Astrocyte of the spinal cord (primary cell): ENCODE measurements around the gene TRPM1.

Experiments used
- DNase-seq: peaks from one replicate; pipeline ENCODE4 v3.0.0; 2011; ENCODE audit warnings: low read depth, low spot score
- H3K4me3 ChIP-seq: 2 replicates; pipeline ENCODE4 v1.5.1; 2011; ENCODE audit warnings: low read depth, mild to moderate bottlenecking, low read length, moderate library complexity
- CTCF ChIP-seq: IDR thresholded peaks from 2 replicates; pipeline ENCODE4 v1.5.1; 2012; ENCODE audit warnings: low read depth, mild to moderate bottlenecking, low read length, inconsistent platforms
- in situ Hi-C: cut with HindIII; loops from 2 replicates; pipeline ENCODE4 v1.10.0; 2017; ENCODE audit warnings: low sequenced_read_pairs

Gene TRPM1

GRCh38 chr15:31104003-31104402, 2.5 kb upstream of the TRPM1 start:
- no peak overlapping the region for H3K4me3 ChIP-seq
- no peak for TF ChIP-seq CTCF
- no peak for DNase-seq
- in situ Hi-C loops = no loop called here

GRCh38 chr15:31102374-31103342, 1.1 kb upstream of the TRPM1 start:
- in situ Hi-C loops = no loop called here
- H3K4me3 ChIP-seq = no peak overlapping the region
- DNase-seq = no peak
- no peak for TF ChIP-seq CTCF

- no peak overlapping the region for H3K4me3 ChIP-seq
- in situ Hi-C loops = no loop called here
- no peak for TF ChIP-seq CTCF
- no peak for DNase-seq
Observed at GRCh38 chr15:31102039-31102321, 455 bp upstream of the TRPM1 start.

- no peak for DNase-seq
- TF ChIP-seq CTCF = no peak
- in situ Hi-C loops = no loop called here
- no peak overlapping the region for H3K4me3 ChIP-seq
Observed at GRCh38 chr15:31100738-31101137, 787 bp downstream of the TRPM1 start.

GRCh38 chr15:31098953-31099740, 2.4 kb downstream of the TRPM1 start:
- no peak overlapping the region for H3K4me3 ChIP-seq
- DNase-seq = no peak
- no peak for TF ChIP-seq CTCF
- in situ Hi-C loops = no loop called here

GRCh38 chr15:31098491-31098917, 3.0 kb downstream of the TRPM1 start:
- no peak overlapping the region for H3K4me3 ChIP-seq
- TF ChIP-seq CTCF = no peak
- no peak for DNase-seq
- in situ Hi-C loops = no loop called here
